Measurements from ENCODE around the gene NRAP. TPM values are rescaled to one million over a fixed set of nuclear protein-coding genes. Genes with fewer than 3 reads are reported as not detected.

Gene NRAP
- polyA plus RNA-seq, 1 donor (not counting 4 experiments of a cell fraction or from before 2014, with no cell fraction given): not detected

DNA sequence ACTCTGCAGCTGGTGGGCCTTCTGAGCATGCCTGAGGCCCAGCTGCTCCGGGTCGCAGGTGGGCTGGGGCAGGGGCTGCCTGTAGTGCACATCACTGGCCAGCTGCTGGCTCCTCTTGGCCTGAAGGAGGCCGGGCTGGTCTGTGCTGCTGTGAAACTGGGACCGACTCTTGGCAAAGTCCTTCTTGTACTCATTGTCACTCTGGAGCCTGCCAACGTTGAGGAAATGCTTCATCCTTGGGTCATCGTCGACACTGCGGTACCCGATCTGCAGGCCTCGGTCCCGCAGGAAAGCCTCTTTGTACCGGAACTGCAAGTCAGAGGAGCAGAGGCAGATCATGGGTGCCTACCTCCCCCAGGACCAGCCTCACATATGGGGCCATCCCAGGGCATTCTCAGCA is 73.3 kb downstream of the NRAP start:
- FAIRE-seq (no peak), DNase-seq (ENCODE audit: low read depth, low spot score) (no peak)
- no peaks in the 10 kb centered on the region for H3K27me3 ChIP-seq (ENCODE audit: control insufficient read depth, extremely low read depth, insufficient read depth, low read length)
- no peak overlapping the region for H2AFZ ChIP-seq (ENCODE audit: control insufficient read depth, low read length)
- H3K9me1 ChIP-seq (ENCODE audit: control insufficient read depth, extremely low read depth, insufficient read depth, low read length): no peaks in the 10 kb centered on the region
- H3K27ac ChIP-seq (ENCODE audit: control insufficient read depth, insufficient read depth, low read length): no peak overlapping the region
- no peak overlapping the region for H3K4me2 ChIP-seq (ENCODE audit: control insufficient read depth, extremely low read depth, insufficient read depth, low read depth, low read length)
- H4K20me1 ChIP-seq (ENCODE audit: control insufficient read depth, extremely low read depth, insufficient read depth, low read length): peaks cover 2% of the 10 kb centered on the region
- no peaks in the 10 kb centered on the region for H3K4me1 ChIP-seq (ENCODE audit: control insufficient read depth, extremely low read depth, insufficient read depth, low read length)
- no peak overlapping the region for H3K4me3 ChIP-seq (ENCODE audit: control insufficient read depth in 2 of 3, extremely low read depth in 1 of 3, insufficient read depth in 2 of 3, low read depth in 1 of 3, low read length in 3 of 3)
- dilution Hi-C loops (cut with MboI; ENCODE audit: extremely low pct_ligation_motif_present, low sequenced_read_pairs): no loop called here
- H3K36me3 ChIP-seq (ENCODE audit: control insufficient read depth in 2 of 2, extremely low read depth in 1 of 2, insufficient read depth in 2 of 2, low read length in 2 of 2): no peaks in the 10 kb centered on the region
- H3K79me2 ChIP-seq (ENCODE audit: control insufficient read depth, insufficient read depth, low read length): no peaks in the 10 kb centered on the region
- no peak overlapping the region for H3K9ac ChIP-seq (ENCODE audit: control insufficient read depth, extremely low read depth, insufficient read depth, low read length)
- TF ChIP-seq EZH2 (IDR thresholded peaks at IDR 0.05; ENCODE audit: low read length): no peak
- TF ChIP-seq CTCF (optimal IDR thresholded peaks at IDR 0.05 in 1 of 3, IDR thresholded peaks at IDR 0.05 in 1 of 3, conservative IDR thresholded peaks at IDR 0.05 in 1 of 3; ENCODE audit: extremely low read depth in 1 of 3, insufficient read depth in 2 of 3, low read length in 3 of 3): no peak
- no peaks in the 10 kb centered on the region for H3K9me3 ChIP-seq (ENCODE audit: control insufficient read depth, low read depth, low read length)

DNA sequence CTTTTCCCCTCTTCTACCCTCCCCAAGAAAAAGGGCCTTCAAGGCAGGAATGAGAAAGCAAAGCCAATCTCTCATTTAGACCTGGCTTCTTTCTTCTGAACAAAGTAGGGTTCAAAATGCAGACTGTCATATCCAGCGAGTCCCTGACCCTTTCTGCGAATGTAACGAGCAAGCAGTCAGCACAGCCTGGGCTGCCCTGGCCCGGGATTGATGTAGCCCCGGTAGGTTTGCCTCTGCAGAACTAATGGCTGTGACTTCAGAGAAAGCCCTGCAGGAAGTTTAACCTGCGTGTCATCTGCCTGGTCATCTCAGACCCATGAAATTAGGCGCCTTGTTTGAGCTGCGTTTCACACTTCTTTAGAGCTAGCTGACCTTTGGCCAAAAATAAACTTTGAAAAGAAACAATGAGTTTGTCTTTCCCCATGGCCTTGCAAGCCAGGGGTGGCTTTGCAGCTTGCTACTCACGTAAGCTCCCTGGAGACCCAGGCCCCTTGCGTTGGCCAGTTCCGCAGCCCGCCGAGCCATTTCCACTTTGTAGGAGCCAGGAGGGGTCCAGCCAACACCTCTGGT is 74.6 kb downstream of the NRAP start:
- no peaks in the 10 kb centered on the region for H3K79me2 ChIP-seq (ENCODE audit: control insufficient read depth, insufficient read depth, low read length)
- H4K20me1 ChIP-seq (ENCODE audit: control insufficient read depth, extremely low read depth, insufficient read depth, low read length): no peaks in the 10 kb centered on the region
- H3K27me3 ChIP-seq (ENCODE audit: control insufficient read depth, extremely low read depth, insufficient read depth, low read length): no peaks in the 10 kb centered on the region
- H2AFZ ChIP-seq (ENCODE audit: control insufficient read depth, low read length): no peak overlapping the region
- no peak for TF ChIP-seq CTCF (optimal IDR thresholded peaks at IDR 0.05 in 1 of 3, IDR thresholded peaks at IDR 0.05 in 1 of 3, conservative IDR thresholded peaks at IDR 0.05 in 1 of 3; ENCODE audit: extremely low read depth in 1 of 3, insufficient read depth in 2 of 3, low read length in 3 of 3)
- TF ChIP-seq EZH2 (IDR thresholded peaks at IDR 0.05; ENCODE audit: low read length): no peak
- no peaks in the 10 kb centered on the region for H3K4me1 ChIP-seq (ENCODE audit: control insufficient read depth, extremely low read depth, insufficient read depth, low read length)
- no peaks in the 10 kb centered on the region for H3K36me3 ChIP-seq (ENCODE audit: control insufficient read depth in 2 of 2, extremely low read depth in 1 of 2, insufficient read depth in 2 of 2, low read length in 2 of 2)
- no peak overlapping the region for H3K4me2 ChIP-seq (ENCODE audit: control insufficient read depth, extremely low read depth, insufficient read depth, low read depth, low read length)
- no peak overlapping the region for H3K27ac ChIP-seq (ENCODE audit: control insufficient read depth, insufficient read depth, low read length)
- no peaks in the 10 kb centered on the region for H3K9me3 ChIP-seq (ENCODE audit: control insufficient read depth, low read depth, low read length)
- no peaks in the 10 kb centered on the region for H3K9me1 ChIP-seq (ENCODE audit: control insufficient read depth, extremely low read depth, insufficient read depth, low read length)
- H3K9ac ChIP-seq (ENCODE audit: control insufficient read depth, extremely low read depth, insufficient read depth, low read length): no peak overlapping the region
- FAIRE-seq (no peak), DNase-seq (ENCODE audit: low read depth, low spot score) (no peak)
- H3K4me3 ChIP-seq (ENCODE audit: control insufficient read depth in 2 of 3, extremely low read depth in 1 of 3, insufficient read depth in 2 of 3, low read depth in 1 of 3, low read length in 3 of 3): no peak overlapping the region
- dilution Hi-C loops (cut with MboI; ENCODE audit: extremely low pct_ligation_motif_present, low sequenced_read_pairs): no loop called here
